CD14-positive monocyte (primary cell): Measurements from ENCODE around the gene IFI27L2. TPM values are rescaled to one million over a fixed set of nuclear protein-coding genes. Genes with fewer than 3 reads are reported as not detected.
A peak's percentile ranks its signal among the peaks of the same experiment; 100 is the strongest.

ENCODE experiments used
- DNase-seq, 3 donors: peaks; one replicate each; pipeline ENCODE4 v3.0.0-alpha.2; 2011 to 2022
- H2AFZ ChIP-seq: 2 replicates; pipeline ENCODE4 v1.6.0; 2012; ENCODE audit warnings: mild to moderate bottlenecking, low read depth, low read length, inconsistent platforms; ENCODE audit not compliant: insufficient read depth, poor library complexity, severe bottlenecking
- H3K27ac ChIP-seq, 2 donors: 1 replicate in 1 of 2; 2 replicates in 1 of 2; pipeline ENCODE4 v1.5.1; 2012 to 2013; ENCODE audit warnings: low read length in 2 of 2, control low read depth in 1 of 2, inconsistent platforms in 1 of 2, low read depth in 1 of 2, mild to moderate bottlenecking in 1 of 2
- H3K27me3 ChIP-seq, 2 donors: one replicate each; pipeline versions ENCODE4 v1.6.0 to v1.6.1; 2011 to 2013; ENCODE audit warnings: low read length in 2 of 2; ENCODE audit not compliant: control insufficient read depth in 2 of 2, insufficient read depth in 2 of 2
- H3K36me3 ChIP-seq, 2 donors: replicated peaks in 1 of 2; 1 replicate in 1 of 2; 2 replicates in 1 of 2; pipeline versions ENCODE4 v1.5.1 to v1.6.1; 2012 to 2013; ENCODE audit warnings: low read length in 2 of 2, control low read depth in 1 of 2, inconsistent platforms in 1 of 2, mild to moderate bottlenecking in 1 of 2; ENCODE audit not compliant: insufficient read depth in 2 of 2, control insufficient read depth in 1 of 2
- H3K4me1 ChIP-seq, 2 donors: 1 replicate in 1 of 2; 2 replicates in 1 of 2; pipeline versions ENCODE4 v1.5.1 to v1.6.1; 2012 to 2013; ENCODE audit warnings: low read length in 2 of 2, control low read depth in 1 of 2, inconsistent platforms in 1 of 2, mild to moderate bottlenecking in 1 of 2, moderate library complexity in 1 of 2; ENCODE audit not compliant: insufficient read depth in 2 of 2, control insufficient read depth in 1 of 2
- H3K4me2 ChIP-seq: replicated peaks from 2 replicates; pipeline ENCODE3; 2012; ENCODE audit warnings: low read length, moderate library complexity, mild to moderate bottlenecking; ENCODE audit not compliant: poor library complexity, severe bottlenecking; ENCODE audit errors: extremely low read depth
- H3K4me3 ChIP-seq, 3 experiments: fragments of 200-600 bp in 1 of 3; sonication (generic) in 1 of 3; replicated peaks in 1 of 3; 1 replicate in 2 of 3; 2 replicates in 1 of 3; pipeline ENCODE4 v1.5.1; 2011 to 2013; ENCODE audit warnings: low read length in 3 of 3, mild to moderate bottlenecking in 3 of 3, control low read depth in 2 of 3, low read depth in 2 of 3, inconsistent platforms in 1 of 3, moderate library complexity in 1 of 3
- H3K79me2 ChIP-seq: 2 replicates; pipeline ENCODE4 v1.6.0; 2012; ENCODE audit warnings: mild to moderate bottlenecking, control low read depth, inconsistent platforms, low read length, moderate library complexity; ENCODE audit not compliant: insufficient read depth
- H3K9ac ChIP-seq: 2 replicates; pipeline ENCODE4 v1.6.0; 2017; ENCODE audit warnings: low read length, mild to moderate bottlenecking; ENCODE audit not compliant: insufficient read depth, poor library complexity, severe bottlenecking
- H3K9me3 ChIP-seq, 2 donors: replicated peaks in 1 of 2; 1 replicate in 1 of 2; 2 replicates in 1 of 2; pipeline versions ENCODE4 v1.5.1 to v1.6.1; 2012 to 2013; ENCODE audit warnings: low read length in 2 of 2, control low read depth in 1 of 2; ENCODE audit not compliant: control insufficient read depth in 1 of 2, insufficient read depth in 1 of 2
- H4K20me1 ChIP-seq: 2 replicates; pipeline ENCODE4 v1.6.0; 2012; ENCODE audit warnings: mild to moderate bottlenecking, low read length, control low read depth, moderate library complexity; ENCODE audit not compliant: insufficient read depth
- H3K27ac Mint-ChIP-seq, 7 donors: one replicate each; pipeline ENCODE4 v1.8.0; 2020; ENCODE audit warnings: mild to moderate bottlenecking in 7 of 7, mixed read lengths in 7 of 7, moderate library complexity in 6 of 7, inconsistent platforms in 2 of 7
- H3K27me3 Mint-ChIP-seq, 3 donors: one replicate each; pipeline ENCODE4 v1.8.0; 2021 to 2022; ENCODE audit warnings: low read depth in 3 of 3, mild to moderate bottlenecking in 3 of 3, mixed read lengths in 3 of 3, moderate library complexity in 3 of 3, inconsistent platforms in 1 of 3
- H3K36me3 Mint-ChIP-seq, 2 donors: one replicate each; pipeline ENCODE4 v1.8.0; 2020; ENCODE audit warnings: mixed read lengths in 2 of 2, inconsistent platforms in 1 of 2, mild to moderate bottlenecking in 1 of 2
- H3K4me1 Mint-ChIP-seq: one replicate; pipeline ENCODE4 v1.8.0; 2020; ENCODE audit warnings: mild to moderate bottlenecking, mixed read lengths
- H3K4me3 Mint-ChIP-seq, 2 donors: one replicate each; pipeline ENCODE4 v1.8.0; 2020; ENCODE audit warnings: mild to moderate bottlenecking in 2 of 2, mixed read lengths in 2 of 2, moderate library complexity in 1 of 2
- H3K9me3 Mint-ChIP-seq, 7 donors: one replicate each; pipeline ENCODE4 v1.8.0; 2020 to 2022; ENCODE audit warnings: mixed read lengths in 7 of 7, mild to moderate bottlenecking in 6 of 7, moderate library complexity in 6 of 7, inconsistent platforms in 2 of 7
- CTCF ChIP-seq: fragments of 200-600 bp; IDR thresholded peaks from one replicate; pipeline ENCODE4 v1.8.0; 2022; ENCODE audit warnings: antibody characterized with exemption, mild to moderate bottlenecking
- WGBS: methylation state at CpG from one replicate; pipeline ENCODE4 v1.1.5; 2013; ENCODE audit warnings: missing lambda C conversion rate; ENCODE audit not compliant: insufficient coverage; 5-methylcytosine and 5-hydroxymethylcytosine counted together
- intact Hi-C, 2 donors: fragments of 100-400 bp; cut with micrococcal nuclease; formaldehyde crosslinking; loops; one replicate each; pipeline versions ENCODE4 v1.15.0 to v1.15.1; 2023
- polyA plus RNA-seq, 3 donors: library from polyadenylated mRNA; depleted of rRNA in 1 of 3; unstranded in 2 of 3; stranded (reverse) in 1 of 3; fragments of 300-500 nt in 2 of 3; fragments of >200 nt in 1 of 3; fragmentation: Illumina TruSeq in 2 of 3; gene quantifications; 1 replicate in 2 of 3; 2 replicates in 1 of 3; pipeline ENCODE4 v1.2.3, GENCODE V29; 2012 to 2021

The IFI27L2 gene
- polyA plus RNA-seq, 3 donors = 55.4 to 156 (median 96.1) TPM

- Histone ChIP-seq H3K4me3 (peak within 1 kb of the TSS; percentile 81 to 93 (median 83)), H4K20me1 (peaks cover 45% of the 10 kb centered on the region), H3K27me3 (no peaks in the 10 kb centered on the region), H3K36me3 (peaks cover 11 to 24% of the 10 kb centered on the region in 2 donors), H3K9me3 (no peaks in the 10 kb centered on the region), H3K27ac (peak within 1 kb of the TSS; percentile 81 to 87), H3K4me1 (peaks cover 31 to 44% of the 10 kb centered on the region in 2 donors), H3K9ac (peak within 1 kb of the TSS; percentile 90), H2AFZ (peak within 1 kb of the TSS; percentile 86), H3K79me2 (peaks cover 61% of the 10 kb centered on the region), H3K4me2 (peak within 1 kb of the TSS; percentile 97)
- intact Hi-C loops = loop anchor here in 1 of 2 donors (5.0 kb wide), 1 partner anchor 54 kb away; the partner anchor contains the start of gene OTUB2
- peaks cover 0 to 3% (median 0%) of the 10 kb centered on the region in 7 donors for H3K9me3 Mint-ChIP-seq
- H3K36me3 Mint-ChIP-seq = peaks cover 17 to 29% of the 10 kb centered on the region in 2 donors
- under 1% methylated on average over 77 of the region's 77 CpGs for WGBS
- TF ChIP-seq CTCF = no peak
- H3K4me1 Mint-ChIP-seq = peaks cover 41% of the 10 kb centered on the region
- peak within 1 kb of the TSS; percentile 100 for H3K4me3 Mint-ChIP-seq
- peak within 1 kb of the TSS; percentile 91 to 99 (median 96) for H3K27ac Mint-ChIP-seq
- peaks cover 0 to 2% (median 0%) of the 10 kb centered on the region in 3 donors for H3K27me3 Mint-ChIP-seq
- peak; percentile 92 to 94 (median 93) for DNase-seq
Observed at GRCh38 chr14:94080621-94081385, 48.6 kb downstream of the IFI27L2 start, which contains the start of the genes DDX24 and IFI27L1. Gene DDX24, minus strand, starts transcription at chr14:94081202. Its CDS starts 1,460 bp downstream, at chr14:94079742. Gene IFI27L1, plus strand, starts transcription at chr14:94081310. Its CDS starts 15,628 bp downstream, at chr14:94096938.

- peaks cover 69% of the 10 kb centered on the region for H3K79me2 ChIP-seq
- H3K27ac ChIP-seq = peak overlapping the region; percentile 81 to 87
- no peaks in the 10 kb centered on the region for H3K27me3 ChIP-seq
- intact Hi-C loops = loop anchor here (5.0 kb wide), 2 partner anchors 53 to 97 kb away; partner anchors contain the start of gene OTUB2 (in 1 of the 2)
- H3K36me3 ChIP-seq = peaks cover 12 to 28% of the 10 kb centered on the region in 2 donors
- H3K4me3 Mint-ChIP-seq = peak overlapping the region; percentile 100
- H3K4me2 ChIP-seq = peak overlapping the region; percentile 97
- peaks cover 0 to under 1% of the 10 kb centered on the region in 2 donors for H3K9me3 ChIP-seq
- H3K9ac ChIP-seq = peak overlapping the region; percentile 90
- peaks cover 4 to 10% (median 7%) of the 10 kb centered on the region in 7 donors for H3K9me3 Mint-ChIP-seq
- peak overlapping the region; percentile 81 to 93 (median 83) for H3K4me3 ChIP-seq
- H2AFZ ChIP-seq = peak overlapping the region; percentile 86
- peak overlapping the region; percentile 91 to 99 (median 96) for H3K27ac Mint-ChIP-seq
- no peak for TF ChIP-seq CTCF
- peaks cover 52% of the 10 kb centered on the region for H4K20me1 ChIP-seq
- H3K36me3 Mint-ChIP-seq = peaks cover 23 to 35% of the 10 kb centered on the region in 2 donors
- peaks cover 0 to 2% (median 0%) of the 10 kb centered on the region in 3 donors for H3K27me3 Mint-ChIP-seq
- peaks cover 31 to 44% of the 10 kb centered on the region in 2 donors for H3K4me1 ChIP-seq
- DNase-seq = peak; percentile 13 to 30 (median 22)
- peaks cover 45% of the 10 kb centered on the region for H3K4me1 Mint-ChIP-seq
- 2% methylated on average over 11 of the region's 15 CpGs for WGBS
Observed at GRCh38 chr14:94079891-94080620, 49.3 kb downstream of the IFI27L2 start.
